GM21360 (cell line): Measurements from ENCODE around the gene NDUFAF7.
"Not testable (repeated sequence)": the region's sequence is repeated elsewhere in the genome, so short reads cannot be mapped to it uniquely, and the experiment has no call there.

ENCODE experiments used
- ATAC-seq: cut with Tn5 transposase; IDR thresholded peaks from one replicate; pipeline ENCODE4 v1.9.1; 2021; ENCODE audit warnings: mild to moderate bottlenecking, moderate library complexity; ENCODE audit not compliant: unreplicated experiment

NDUFAF7 gene, protein sequence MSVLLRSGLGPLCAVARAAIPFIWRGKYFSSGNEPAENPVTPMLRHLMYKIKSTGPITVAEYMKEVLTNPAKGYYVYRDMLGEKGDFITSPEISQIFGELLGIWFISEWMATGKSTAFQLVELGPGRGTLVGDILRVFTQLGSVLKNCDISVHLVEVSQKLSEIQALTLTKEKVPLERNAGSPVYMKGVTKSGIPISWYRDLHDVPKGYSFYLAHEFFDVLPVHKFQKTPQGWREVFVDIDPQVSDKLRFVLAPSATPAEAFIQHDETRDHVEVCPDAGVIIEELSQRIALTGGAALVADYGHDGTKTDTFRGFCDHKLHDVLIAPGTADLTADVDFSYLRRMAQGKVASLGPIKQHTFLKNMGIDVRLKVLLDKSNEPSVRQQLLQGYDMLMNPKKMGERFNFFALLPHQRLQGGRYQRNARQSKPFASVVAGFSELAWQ

DNA sequence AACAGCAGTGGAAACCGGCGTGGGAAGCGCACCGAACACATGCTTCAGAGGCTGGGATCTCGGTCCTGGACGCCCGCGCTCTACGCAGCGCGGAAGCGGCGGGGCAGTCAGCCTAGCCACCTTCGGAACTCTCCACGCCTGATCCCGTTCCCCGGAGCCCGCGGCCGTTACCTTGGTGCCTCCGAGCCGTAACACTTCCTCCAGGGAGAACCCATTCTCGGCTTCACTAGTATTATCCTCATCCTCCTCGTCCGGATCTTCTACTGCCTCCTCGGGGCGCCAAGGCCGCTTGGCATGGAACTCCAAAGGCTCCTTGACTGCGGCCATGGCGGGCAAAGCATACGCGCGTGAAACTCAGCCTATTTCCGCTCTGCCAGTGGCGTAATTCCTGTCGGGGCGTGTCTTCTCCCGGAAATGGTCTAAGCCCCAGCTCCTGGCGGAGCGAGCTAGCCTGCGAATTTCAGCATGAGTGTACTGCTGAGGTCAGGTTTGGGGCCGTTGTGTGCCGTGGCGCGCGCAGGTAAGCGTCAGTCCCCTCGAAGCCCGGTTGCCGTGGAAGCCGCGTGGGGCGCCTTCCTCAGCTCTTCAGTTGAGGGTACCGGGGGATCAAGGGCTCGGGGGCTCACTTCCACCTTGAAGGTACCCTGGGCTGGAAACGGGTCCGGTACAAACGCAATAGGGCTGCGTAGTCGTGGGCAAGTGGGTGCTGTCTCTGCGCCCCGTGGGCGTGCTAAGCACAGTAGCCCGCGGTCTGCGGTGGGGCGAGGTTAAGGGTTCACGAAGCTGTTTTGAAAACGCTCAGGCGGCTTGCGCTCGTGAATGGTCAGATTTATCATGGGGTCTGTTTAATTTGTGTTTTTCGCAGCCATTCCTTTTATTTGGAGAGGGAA, at the start of gene NDUFAF7, which contains the start of gene CEBPZ:
TSS of gene NDUFAF7 (plus strand) at position 418 of the 890 bp plus-strand sequence. CDS start at position 466, 48 bp downstream.
TSS of gene CEBPZ (minus strand) at position 356 of the 890 bp plus-strand sequence. CDS start at position 327, 29 bp downstream.
- peak; percentile 89 for ATAC-seq

DNA sequence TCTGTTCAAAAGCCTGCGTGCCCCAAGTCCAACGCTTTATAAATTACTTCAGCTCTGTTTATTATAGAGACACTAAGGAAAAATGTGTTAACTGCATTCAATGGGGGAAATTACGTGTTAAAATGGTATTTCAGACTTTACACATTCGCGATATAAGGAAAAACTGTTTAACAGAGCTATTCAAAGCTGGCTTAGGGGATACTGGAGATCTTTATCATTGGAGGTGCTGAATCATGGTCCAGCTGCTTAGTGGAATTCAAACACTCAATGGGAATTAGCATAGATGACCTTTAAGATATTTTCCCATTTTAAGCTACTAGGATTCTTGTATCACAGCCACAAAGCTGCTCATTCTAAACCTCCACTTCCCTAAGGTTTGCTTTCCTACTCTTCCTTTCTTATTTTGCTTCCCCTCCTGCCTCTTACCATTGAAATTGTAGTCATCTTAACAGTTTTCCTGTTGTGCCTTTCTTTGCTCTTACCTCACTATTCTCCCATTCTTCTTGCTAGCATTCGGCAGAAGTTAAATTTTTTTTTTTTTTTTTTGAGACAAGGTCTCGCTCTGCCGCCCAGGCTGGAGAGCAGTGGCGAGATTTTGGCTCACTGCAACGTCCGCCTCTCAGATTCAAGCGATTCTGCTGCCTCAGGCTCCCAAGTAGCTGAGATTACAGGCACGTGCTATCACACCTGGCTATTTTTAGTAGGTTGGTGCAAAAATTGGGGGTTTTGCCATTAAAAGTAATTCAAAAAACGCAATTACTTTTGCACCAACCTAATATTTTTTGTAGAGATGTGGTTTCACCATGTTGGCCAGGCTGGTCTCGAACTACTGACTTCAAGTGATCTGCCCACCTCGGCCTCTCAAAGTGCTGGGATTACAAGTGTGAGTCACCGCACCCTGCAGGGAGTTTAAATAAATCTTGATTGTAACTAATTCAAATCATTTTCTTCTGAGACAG, 49.5 kb upstream of the NDUFAF7 start:
- ATAC-seq, result no peak

DNA sequence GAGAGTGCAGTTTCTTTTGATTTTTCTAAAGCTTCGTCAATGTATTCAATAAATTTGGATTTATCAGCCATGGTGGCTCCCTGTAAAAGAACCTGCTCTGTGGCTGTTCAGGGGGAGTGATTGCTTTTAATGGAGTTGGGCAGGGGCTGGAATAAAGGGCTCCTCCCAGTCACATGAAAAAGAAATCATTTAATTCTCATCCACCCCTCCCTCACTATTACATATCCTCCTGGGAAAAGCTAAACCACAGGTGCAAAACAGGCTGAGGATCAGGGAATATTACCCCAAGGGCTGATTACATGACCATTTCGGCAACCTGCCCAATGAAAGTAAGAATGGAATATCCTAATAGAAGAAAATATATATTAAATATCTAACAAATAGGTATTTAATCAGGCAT, 42.9 kb upstream of the NDUFAF7 start, which contains the start of gene SULT6B1:
TSS of gene SULT6B1 (minus strand) at position 101 of the 400 bp plus-strand sequence. CDS start at position 71, 30 bp downstream.
- no peak for ATAC-seq

DNA sequence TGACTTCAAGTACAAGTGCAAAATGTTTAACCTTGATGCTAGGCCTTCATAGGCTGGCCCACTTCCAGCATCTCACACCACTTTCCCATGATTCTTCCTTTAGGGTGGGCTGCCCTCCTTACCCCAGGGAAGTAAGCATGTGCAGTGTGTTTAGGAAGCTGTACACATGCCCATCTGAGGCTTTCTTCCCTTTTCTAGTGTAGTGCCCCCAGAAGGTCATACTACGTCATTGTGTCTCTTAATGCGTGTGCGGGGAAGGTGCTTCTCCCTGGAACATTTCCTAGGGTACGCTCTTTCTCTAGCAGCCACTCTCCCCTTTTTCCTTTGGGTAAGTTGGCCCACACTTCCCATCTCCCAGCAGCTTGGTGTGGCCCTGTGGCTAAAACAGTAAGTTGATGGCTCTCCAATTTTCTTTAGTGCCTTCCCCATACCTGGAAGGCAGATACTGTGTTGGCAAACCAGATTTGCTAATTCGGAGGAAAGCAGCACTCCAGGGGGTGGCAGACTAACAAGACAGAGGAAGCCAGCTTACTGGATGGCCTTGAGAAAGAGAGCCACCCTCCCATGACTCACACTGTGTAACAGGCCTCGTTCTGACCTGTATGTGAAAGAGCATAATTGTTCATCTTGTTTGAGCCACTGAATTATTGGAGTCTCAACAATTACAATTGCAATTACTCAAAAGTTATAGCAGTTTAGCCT, 41.9 kb upstream of the NDUFAF7 start:
- no peak for ATAC-seq

DNA sequence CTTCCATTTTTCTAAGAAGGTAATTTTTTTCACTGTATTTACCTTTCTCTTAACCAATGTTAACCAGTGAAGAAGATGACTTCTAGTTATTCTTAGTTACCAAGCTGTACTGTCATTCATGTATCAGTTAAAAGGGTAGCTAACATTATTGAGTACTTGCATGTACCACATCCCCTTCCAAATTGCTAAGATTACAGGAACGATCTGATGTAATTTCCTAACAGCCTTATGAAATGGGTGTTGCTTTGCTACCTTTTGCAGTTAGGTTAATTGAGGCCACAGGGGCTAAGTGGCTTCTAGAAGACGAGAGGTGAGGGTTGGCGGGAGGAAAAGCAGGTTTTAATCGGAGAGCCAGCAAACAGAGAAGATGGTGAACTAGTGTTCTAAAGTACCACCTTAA, 41.2 kb upstream of the NDUFAF7 start:
- ATAC-seq, result no peak

DNA sequence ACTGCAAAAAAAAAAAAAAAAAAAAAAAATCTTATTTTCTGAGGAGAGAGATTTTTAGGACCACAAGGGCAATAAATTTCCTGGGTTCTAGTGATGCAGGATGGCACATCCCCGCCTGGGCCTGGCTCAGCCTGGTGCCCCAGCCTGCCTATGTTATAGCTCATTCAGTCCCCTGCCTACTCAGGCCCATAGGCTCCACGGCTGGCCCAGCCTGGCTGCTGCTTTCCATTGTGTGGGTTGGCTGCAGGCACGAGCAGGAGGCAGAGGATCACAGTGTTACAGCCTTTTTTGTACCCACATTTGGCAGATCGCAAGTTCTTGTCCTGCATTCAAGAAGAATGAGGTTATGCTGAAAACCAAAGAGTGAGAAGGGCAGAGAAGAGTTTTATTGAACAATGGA, 40.2 kb upstream of the NDUFAF7 start:
- ATAC-seq, result no peak

DNA sequence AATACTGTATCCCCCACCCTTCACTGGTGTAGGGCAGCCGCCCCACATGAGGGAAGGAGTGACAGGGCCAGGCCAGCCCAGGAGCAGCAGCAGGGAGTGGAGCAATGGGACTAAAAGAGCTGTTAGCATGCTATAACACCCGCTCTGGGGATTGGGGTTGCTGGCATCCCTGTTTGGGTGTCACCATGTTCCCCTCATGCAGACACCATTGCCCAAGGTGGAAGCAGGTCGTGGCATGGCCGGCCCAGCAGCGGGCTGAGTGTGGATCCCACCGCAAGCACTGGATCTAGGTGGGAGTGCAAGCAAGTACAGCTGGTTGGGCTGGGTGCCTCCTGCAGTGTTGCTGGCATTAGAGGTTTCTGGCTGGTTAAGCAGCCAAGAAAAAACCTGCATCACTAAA, 39.7 kb upstream of the NDUFAF7 start:
- ATAC-seq, result no peak

DNA sequence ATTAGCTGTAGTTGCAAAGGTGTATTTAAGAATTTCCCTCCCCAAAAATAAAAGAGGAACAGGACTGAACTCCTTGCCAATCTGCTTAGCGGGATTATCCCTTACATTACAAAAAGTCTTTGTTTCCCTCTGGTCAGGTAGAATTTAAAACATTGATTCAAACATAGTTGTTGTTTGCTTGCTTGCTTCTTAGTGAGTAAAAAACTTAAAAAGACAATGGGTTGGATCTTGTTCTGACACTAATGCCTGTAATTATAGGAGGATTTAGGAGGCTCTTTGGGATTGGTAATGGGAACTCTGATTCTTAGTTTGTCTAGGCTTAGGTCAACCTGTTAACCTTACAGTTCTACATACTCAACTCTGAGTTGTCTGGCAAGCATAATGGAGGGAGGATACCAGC, 38.9 kb upstream of the NDUFAF7 start:
- ATAC-seq, result no peak

DNA sequence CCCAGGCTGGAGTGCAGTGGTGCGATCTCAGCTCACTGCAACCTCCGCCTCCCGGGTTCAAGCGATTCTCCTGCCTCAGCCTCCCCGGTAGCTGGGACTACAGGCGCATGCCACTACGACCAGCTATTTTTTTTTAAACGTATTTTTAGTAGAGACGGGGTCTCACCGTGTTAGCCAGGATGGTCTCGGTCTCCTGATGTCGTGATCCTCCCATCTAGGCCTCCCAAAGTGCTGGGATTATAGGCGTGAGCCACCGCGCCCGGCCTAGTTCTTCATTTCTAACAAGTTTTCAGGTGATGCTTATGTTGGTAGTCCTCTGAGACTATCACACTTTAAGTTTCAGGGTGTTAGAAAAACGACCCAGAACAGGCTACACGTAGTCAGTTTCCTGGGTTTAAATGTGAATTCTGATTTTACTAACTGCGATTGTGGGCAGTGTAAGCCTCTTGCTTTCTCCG, 35.6 kb upstream of the NDUFAF7 start:
- not testable (repeated sequence) for ATAC-seq

DNA sequence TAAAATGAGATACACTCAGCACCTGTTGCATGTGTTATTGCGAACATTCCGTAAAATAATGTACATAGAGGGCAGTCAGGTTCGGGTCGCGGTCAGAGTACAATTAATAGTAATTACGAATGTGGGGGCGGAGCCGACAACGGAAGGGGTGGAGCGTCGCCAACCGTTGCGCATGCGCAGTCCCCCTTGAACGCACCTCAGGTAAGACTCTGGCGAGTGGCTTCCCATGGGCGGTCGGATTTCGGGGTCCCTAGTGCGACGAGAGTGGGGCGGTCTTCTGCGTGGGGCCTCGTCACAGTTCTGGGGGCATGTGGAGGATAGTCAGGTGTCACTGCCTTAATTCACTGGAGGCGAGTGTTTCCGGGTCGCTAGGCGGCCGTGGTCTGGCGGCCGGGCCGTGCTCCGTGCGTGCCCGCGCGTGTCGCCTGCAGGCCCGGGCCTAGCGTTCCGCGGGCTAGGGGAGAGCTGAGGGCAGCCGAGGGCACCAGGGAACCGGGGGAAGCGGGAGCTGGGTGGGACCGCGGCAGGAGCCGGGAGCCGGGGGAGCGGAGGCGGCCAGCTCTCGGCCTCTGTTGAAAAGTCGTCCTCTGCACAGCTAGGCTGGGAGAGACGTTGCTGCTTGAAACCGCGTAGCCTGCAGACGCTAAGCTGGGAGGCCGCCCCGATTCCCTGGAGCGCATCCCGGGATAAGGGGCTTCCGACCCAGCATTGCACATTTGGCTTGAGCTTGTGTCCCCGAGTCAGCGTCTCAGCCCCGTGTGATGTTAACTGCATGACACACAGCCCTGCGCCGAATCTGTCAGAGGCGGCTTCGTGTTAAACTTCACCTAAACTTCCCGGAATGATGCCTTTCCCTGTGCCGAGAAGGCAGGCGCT, 34.9 kb upstream of the NDUFAF7 start, which contains the start of gene CEBPZOS:
TSS of gene CEBPZOS (plus strand) at position 177 of the 876 bp plus-strand sequence. CDS start 3,209 bp downstream, outside the sequence.
- ATAC-seq, result peak; percentile 61

DNA sequence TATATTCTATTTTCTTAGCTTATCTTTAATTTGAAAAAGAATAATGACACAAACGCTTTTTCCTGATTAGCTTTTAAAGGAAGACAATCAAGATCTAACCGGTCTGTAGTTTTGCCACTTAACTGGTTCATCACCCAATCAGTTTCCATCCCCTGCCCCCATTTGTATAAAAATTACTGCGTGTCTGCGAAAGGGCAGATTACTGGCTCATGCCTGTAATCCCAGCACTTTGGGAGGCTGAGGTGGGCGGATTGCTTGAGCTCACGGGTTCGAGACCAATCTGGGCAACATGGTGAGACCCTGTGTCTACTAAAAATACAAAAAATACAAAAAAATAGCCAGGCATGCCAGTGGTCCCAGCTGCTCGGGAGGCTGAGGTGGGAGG, 32.8 kb upstream of the NDUFAF7 start:
- no peak for ATAC-seq

DNA sequence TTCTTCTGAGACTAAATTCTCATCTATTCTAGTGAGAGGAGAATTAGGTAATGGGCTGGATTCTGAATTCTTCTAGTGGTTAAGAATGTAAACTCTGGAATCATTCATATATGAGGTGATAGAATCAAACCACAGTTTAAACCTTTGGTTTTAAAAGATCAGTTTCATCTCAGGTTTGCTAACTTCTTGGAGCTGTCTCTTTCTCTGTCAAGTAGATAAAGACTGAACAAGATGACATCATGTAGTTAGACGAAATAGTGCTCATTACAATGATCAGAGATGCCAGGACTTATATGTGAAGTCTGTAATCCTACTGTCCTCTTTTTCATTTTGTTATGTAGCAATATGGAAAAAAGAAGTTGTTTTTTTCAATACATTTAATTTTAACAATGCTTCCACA, 30.2 kb upstream of the NDUFAF7 start:
- ATAC-seq, result no peak

DNA sequence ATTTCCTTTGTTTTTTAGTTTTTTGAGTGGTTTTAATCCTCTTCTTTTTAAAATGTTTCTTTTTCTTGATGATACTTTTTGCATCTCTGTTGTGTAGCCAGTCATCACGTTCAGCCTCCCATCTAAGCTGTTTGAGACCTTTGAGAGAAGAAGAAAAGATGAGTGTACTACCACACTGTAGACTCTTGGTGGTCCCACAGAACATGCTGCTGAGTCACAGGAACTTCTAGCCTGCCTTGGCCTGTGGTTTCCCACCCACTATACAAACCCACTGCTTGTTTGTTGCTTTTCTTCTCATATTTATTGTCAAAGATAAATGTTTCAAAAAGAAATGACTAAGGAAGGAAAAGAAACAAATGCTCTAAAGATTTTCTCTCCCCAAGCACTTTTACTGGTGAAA, 29.7 kb upstream of the NDUFAF7 start:
- ATAC-seq, result no peak

DNA sequence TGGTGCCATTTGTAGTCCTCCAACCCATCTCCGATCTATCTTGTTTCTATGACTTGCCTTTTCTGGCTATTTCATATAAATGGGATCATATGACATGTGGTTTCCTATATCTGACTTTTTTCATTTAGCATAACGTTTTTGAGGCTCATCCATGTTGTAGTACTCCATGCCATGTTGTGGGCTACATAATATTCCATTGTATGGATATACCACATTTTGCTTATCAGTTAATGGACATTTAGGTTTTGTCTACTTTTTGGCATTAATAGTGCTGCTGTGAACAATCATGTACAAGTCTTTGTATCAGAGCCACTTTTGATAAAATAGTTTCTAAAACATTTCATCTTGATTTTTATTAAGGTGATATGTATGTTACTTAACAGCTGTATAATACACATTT, 27.8 kb upstream of the NDUFAF7 start:
- no peak for ATAC-seq

DNA sequence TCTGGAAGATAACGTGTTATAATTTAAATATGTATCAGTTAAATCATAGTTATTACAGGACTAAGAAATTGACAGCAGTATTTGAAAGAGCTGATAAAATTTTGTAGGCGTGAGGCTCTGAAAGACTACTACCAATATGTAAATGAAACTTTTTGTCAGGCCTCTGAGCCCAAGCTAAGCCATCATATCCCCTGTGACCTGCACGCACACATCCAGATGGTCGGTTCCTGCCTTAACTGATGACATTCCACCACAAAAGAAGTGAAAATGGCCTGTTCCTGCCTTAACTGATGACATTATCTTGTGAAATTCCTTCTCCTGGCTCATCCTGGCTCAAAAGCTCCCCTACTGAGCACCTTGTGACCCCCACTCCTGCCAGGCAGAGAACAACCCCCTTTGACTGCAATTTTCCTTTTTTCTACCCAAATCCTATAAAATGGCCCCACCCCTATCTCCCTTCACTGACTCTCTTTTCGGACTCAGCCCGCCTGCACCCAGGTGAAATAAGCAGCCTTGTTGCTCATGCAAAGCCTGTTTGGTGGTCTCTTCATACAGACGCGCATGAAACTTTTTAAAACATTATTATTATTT, 26.3 kb upstream of the NDUFAF7 start:
- not testable (repeated sequence) for ATAC-seq

DNA sequence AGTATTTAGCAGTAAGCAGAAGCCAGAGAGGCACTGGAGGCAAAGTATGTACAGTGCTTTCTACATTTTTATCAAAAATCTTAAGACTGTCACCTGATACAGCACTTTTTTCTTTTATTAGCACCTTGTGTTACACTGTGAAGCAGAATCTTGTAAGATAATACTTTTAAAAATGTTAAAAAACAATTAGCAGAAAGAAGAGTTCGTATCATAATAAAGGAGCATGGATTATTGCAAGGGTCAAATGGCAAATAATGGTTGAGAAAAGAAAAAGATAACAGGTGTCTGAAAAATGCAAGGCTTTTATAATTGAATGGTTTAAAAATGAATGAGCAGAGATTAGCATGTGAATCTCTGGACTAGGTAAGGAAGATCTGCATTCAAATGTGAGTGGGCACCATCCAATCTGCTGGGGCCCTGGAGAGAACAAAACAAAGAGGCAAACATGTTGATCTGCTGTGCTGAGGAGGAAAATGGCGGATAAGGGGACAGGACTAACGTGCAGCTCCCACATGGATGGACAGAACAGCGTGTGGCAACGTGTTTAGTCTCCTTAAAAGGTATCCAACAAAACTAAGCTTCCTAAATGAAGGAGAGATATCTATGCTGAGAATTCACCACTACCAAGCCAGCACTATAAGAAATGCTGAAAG, 25.6 kb upstream of the NDUFAF7 start:
- ATAC-seq, result no peak

DNA sequence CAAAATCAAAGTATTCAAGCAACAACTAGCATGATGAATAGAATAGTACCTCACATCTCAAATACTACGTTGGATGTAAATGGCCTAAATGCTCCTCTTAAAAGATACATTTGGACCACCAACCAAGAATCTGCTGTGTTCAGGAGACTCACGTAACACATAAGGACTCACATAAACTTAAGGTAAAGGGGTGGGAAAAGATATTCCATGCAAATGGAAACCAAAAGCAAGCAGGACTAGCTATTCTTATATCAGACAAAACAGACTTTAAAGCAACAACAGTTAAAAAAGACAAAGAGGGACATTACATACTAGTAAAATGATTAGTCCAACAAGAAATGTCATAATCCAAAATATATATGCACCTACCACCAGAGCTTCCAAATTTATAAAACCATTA, 24.7 kb upstream of the NDUFAF7 start:
- ATAC-seq, result not testable (repeated sequence)

DNA sequence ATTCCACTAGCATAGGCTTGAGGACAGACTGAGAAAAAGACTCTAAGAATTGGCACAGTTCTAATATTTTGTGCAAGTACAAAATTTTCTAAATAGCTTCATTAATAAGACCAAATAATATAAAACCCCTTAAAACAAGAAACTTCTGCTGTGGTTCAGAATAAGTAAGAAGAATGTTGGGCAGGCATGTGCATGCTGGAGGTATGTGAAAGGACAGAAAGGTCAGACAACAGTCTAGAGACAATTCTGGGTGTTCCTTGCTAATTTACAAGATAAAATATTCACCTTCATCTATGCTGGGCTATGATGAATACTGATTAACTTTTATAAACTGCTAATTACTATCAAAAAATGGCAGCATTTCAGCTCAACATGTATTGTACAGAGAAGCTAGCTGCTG, 20.2 kb upstream of the NDUFAF7 start:
- ATAC-seq, result no peak
